MM.1S (cell line): Measurements from ENCODE around the gene CACNB3.

Experiments
- EZH2 ChIP-seq: fragments of 300-600 bp; sonication (generic); optimal IDR thresholded peaks from 2 replicates; pipeline ENCODE3; 2017; ENCODE audit warnings: low read depth, mild to moderate bottlenecking, antibody characterized with exemption, low read length, mixed read lengths
- EZH2phosphoT487 ChIP-seq: fragments of 300-600 bp; sonication (generic); IDR thresholded peaks from 2 replicates; pipeline ENCODE4 v1.6.1; 2018; ENCODE audit warnings: antibody characterized with exemption, low read length
- TF ChIP-seq, protein P1 (sequence below): fragments of 300-600 bp; sonication (generic); IDR thresholded peaks from 2 replicates; pipeline ENCODE4 v1.5.1; 2016; ENCODE audit warnings: antibody characterized with exemption, low read length, mixed read lengths

- TF ChIP-seq, protein P1, sequence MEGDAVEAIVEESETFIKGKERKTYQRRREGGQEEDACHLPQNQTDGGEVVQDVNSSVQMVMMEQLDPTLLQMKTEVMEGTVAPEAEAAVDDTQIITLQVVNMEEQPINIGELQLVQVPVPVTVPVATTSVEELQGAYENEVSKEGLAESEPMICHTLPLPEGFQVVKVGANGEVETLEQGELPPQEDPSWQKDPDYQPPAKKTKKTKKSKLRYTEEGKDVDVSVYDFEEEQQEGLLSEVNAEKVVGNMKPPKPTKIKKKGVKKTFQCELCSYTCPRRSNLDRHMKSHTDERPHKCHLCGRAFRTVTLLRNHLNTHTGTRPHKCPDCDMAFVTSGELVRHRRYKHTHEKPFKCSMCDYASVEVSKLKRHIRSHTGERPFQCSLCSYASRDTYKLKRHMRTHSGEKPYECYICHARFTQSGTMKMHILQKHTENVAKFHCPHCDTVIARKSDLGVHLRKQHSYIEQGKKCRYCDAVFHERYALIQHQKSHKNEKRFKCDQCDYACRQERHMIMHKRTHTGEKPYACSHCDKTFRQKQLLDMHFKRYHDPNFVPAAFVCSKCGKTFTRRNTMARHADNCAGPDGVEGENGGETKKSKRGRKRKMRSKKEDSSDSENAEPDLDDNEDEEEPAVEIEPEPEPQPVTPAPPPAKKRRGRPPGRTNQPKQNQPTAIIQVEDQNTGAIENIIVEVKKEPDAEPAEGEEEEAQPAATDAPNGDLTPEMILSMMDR: no peak
- TF ChIP-seq EZH2 (no peak), EZH2phosphoT487 (no peak)
Observed at GRCh38 chr12:48774516-48774915, 43.8 kb upstream of the CACNB3 start.
